ENCODE data around the gene FOXO1.
A peak's percentile ranks its signal among the peaks of the same experiment; 100 is the strongest.

Gene FOXO1

GRCh38 chr13:40665126-40666044 lies 1.1 kb downstream of the FOXO1 start:
- DNase-seq: peak; percentile 72

- DNase-seq: peak; percentile 74
Observed at GRCh38 chr13:40664350-40665125, 1.9 kb downstream of the FOXO1 start.

- peak; percentile 70 for DNase-seq
Observed at GRCh38 chr13:40664100-40664349, 2.4 kb downstream of the FOXO1 start.

GRCh38 chr13:40662866-40663265 lies 3.6 kb downstream of the FOXO1 start:
- DNase-seq: no peak

GRCh38 chr13:40661875-40662665 lies 4.4 kb downstream of the FOXO1 start:
- no peak for DNase-seq

- no peak for DNase-seq
Observed at GRCh38 chr13:40660692-40661091, 5.7 kb downstream of the FOXO1 start.

- DNase-seq: no peak
Observed at GRCh38 chr13:40660141-40660664, 6.2 kb downstream of the FOXO1 start.

GRCh38 chr13:40657951-40658350 lies 8.5 kb downstream of the FOXO1 start:
- DNase-seq: no peak

GRCh38 chr13:40657307-40657706 lies 9.1 kb downstream of the FOXO1 start:
- no peak for DNase-seq

GRCh38 chr13:40656358-40656757 lies 10.1 kb downstream of the FOXO1 start:
- DNase-seq: no peak

- DNase-seq: no peak
Observed at GRCh38 chr13:40653527-40654318, 12.7 kb downstream of the FOXO1 start.

- DNase-seq: no peak
Observed at GRCh38 chr13:40652588-40652940, 13.9 kb downstream of the FOXO1 start.

- no peak for DNase-seq
Observed at GRCh38 chr13:40651866-40652587, 14.4 kb downstream of the FOXO1 start.

GRCh38 chr13:40648841-40649240 lies 17.6 kb downstream of the FOXO1 start:
- no peak for DNase-seq

GRCh38 chr13:40648040-40648439 lies 18.4 kb downstream of the FOXO1 start:
- DNase-seq: no peak

- peak; percentile 26 for DNase-seq
Observed at GRCh38 chr13:40644838-40645604, 21.4 kb downstream of the FOXO1 start.

GRCh38 chr13:40640845-40641458 lies 25.5 kb downstream of the FOXO1 start:
- no peak for DNase-seq

- no peak for DNase-seq
Observed at GRCh38 chr13:40640202-40640601, 26.2 kb downstream of the FOXO1 start.

GRCh38 chr13:40639221-40639681 lies 27.2 kb downstream of the FOXO1 start:
- DNase-seq: no peak

- no peak for DNase-seq
Observed at GRCh38 chr13:40637643-40638042, 28.8 kb downstream of the FOXO1 start.

Data from eye (tissue), 1 donor.